Midbrain (tissue), 1 donor: ENCODE results near the gene ADGRF3.
"Not testable (repeated sequence)": the region's sequence is repeated elsewhere in the genome, so short reads cannot be mapped to it uniquely, and the experiment has no call there.

Experiments used
- DNase-seq: peaks from one replicate; lab custom pipeline; 2025; lab: John Stamatoyannopoulos, UW

ADGRF3 gene, protein sequence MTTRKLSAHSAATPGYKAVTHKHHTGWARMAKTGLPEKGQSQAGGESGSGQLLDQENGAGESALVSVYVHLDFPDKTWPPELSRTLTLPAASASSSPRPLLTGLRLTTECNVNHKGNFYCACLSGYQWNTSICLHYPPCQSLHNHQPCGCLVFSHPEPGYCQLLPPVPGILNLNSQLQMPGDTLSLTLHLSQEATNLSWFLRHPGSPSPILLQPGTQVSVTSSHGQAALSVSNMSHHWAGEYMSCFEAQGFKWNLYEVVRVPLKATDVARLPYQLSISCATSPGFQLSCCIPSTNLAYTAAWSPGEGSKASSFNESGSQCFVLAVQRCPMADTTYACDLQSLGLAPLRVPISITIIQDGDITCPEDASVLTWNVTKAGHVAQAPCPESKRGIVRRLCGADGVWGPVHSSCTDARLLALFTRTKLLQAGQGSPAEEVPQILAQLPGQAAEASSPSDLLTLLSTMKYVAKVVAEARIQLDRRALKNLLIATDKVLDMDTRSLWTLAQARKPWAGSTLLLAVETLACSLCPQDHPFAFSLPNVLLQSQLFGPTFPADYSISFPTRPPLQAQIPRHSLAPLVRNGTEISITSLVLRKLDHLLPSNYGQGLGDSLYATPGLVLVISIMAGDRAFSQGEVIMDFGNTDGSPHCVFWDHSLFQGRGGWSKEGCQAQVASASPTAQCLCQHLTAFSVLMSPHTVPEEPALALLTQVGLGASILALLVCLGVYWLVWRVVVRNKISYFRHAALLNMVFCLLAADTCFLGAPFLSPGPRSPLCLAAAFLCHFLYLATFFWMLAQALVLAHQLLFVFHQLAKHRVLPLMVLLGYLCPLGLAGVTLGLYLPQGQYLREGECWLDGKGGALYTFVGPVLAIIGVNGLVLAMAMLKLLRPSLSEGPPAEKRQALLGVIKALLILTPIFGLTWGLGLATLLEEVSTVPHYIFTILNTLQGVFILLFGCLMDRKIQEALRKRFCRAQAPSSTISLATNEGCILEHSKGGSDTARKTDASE

DNA sequence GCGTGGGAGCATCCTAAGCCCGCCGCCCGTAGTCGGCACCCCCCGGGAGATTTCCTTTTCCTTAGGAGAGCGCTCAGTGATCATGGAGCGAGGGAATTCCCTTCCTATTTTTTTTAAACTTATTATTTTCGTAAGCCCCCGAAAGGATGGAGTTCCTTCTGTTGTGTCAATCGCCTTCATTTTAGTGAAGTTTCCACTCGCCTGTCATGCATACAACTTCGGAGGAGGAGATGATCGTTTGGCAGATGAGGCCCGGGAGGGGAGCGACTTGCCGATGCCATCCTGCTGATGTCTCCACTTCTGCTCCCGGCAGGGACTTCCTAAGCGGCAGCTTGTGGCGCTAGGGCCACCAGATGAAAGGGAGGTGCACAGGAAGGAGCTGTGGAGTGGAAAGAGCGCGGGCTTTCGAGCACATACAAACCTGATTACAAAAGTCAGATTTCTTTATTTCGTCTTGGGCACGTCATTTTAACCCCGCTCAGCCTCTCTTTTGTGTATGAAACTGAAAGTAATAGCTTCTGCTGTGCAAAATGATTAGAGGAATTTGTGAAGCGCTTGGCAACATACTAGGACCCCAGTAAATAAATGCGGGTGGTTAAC is at the start of gene ADGRF3:
ADGRF3 (minus strand) TSS at position 336 of the 600 bp plus-strand sequence. CDS start 555 bp downstream, outside the sequence.
- DNase-seq: peak; percentile 54

- peak; percentile 7 for DNase-seq
These were observed 48.8 kb upstream of the ADGRF3 start for GRCh38 chr2:26395394-26395793.

- DNase-seq: no peak
These were observed 48.1 kb upstream of the ADGRF3 start for GRCh38 chr2:26394694-26395093.

GRCh38 chr2:26387189-26387588 is 40.6 kb upstream of the ADGRF3 start:
- DNase-seq: no peak

- DNase-seq: no peak
These were observed 38.0 kb upstream of the ADGRF3 start for GRCh38 chr2:26384597-26384996.

- DNase-seq: no peak
These were observed 37.6 kb upstream of the ADGRF3 start for GRCh38 chr2:26384183-26384582.

DNA sequence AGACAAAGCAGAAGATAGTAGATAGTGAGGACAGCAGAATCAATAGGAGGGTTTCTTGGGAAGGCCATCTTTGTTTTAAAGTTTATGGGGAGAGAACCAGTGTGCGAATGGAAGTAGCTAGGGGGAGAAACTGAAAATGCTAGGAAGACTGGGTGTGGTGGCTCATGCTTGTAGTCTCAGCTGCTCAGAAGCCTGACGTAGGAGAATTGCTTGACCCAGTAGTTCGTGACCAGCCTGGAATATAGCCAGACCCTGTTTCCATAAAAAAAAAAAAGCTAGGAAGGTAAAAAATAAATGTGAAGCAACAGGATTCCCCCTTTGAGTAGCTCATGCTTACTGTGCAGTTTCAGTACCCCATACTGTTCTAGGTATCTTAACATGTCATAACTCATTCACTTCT is 36.0 kb upstream of the ADGRF3 start:
- no peak for DNase-seq

GRCh38 chr2:26380281-26380680 is 33.7 kb upstream of the ADGRF3 start:
- DNase-seq: no peak

- DNase-seq: no peak
These were observed 30.2 kb upstream of the ADGRF3 start for GRCh38 chr2:26376799-26377198.

- not testable (repeated sequence) for DNase-seq
These were observed 24.3 kb upstream of the ADGRF3 start for GRCh38 chr2:26370909-26371308.

GRCh38 chr2:26369664-26370063 is 23.1 kb upstream of the ADGRF3 start:
- not testable (repeated sequence) for DNase-seq

- DNase-seq: no peak
These were observed 20.4 kb upstream of the ADGRF3 start for GRCh38 chr2:26366957-26367356.

- DNase-seq: no peak
These were observed 18.1 kb upstream of the ADGRF3 start for GRCh38 chr2:26364669-26365068.

DNA sequence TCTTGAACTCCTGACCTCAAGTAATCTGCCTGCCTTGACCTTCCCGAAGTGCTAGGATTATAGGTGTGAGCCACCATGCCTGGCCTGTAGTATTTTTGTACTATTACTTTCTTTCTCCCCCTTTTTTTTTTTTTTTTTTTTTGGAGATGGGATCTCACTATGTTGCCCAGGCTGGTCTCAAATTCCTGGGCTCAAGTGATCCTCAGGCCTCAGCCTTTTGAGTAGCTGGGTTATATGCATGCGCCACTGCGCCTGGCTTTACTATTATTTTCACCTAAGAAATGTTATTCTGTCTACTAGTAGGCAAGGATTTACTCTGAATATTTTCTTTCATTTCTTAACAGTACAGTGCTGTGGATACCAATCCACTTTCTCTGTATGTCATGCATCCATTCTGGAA is 17.4 kb upstream of the ADGRF3 start:
- no peak for DNase-seq

DNA sequence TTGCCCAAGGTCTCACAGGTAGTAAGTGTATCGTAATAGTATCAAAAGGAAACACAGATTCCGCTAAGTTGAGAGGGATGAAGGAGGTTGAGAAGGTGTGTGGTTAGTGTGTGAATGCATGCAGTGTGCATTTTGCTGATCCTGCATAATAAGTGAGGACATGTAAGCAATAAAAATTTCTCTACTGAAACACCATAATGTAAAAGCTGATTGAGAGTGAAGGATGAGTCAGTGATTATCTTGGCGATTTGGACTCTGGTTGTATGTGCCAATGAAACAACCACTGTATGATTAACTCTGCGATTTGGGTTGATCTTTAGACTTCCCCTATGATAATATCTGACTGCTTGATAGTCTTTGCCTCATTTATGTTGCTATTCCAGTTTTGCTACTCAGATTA is 16.7 kb upstream of the ADGRF3 start:
- no peak for DNase-seq

- DNase-seq: no peak
These were observed 13.4 kb upstream of the ADGRF3 start for GRCh38 chr2:26359886-26360473.

GRCh38 chr2:26356771-26357170 is 10.2 kb upstream of the ADGRF3 start:
- no peak for DNase-seq

GRCh38 chr2:26356111-26356510 is 9.5 kb upstream of the ADGRF3 start:
- DNase-seq: no peak

GRCh38 chr2:26355038-26355995 is 8.7 kb upstream of the ADGRF3 start:
- no peak for DNase-seq

DNA sequence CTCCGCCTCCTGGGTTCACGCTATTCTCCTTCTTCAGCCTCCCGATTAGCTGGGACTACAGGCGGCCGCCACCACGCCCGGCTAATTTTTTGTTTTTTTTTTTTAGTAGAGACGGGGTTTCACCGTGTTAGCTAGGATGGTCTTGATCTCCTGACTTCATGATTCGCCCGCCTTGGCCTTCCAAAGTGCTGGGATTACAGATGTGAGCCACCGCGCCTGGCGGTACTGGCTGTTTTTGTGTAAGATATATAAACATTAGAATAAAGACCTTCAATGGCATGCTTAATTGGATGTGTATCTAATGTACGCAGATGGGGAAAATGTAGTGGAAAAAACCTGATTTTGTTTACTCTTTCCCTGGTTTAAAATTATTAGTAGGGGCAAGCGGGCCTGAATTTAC is 7.9 kb upstream of the ADGRF3 start:
- not testable (repeated sequence) for DNase-seq

GRCh38 chr2:26352892-26353291 is 6.3 kb upstream of the ADGRF3 start:
- no peak for DNase-seq
